Fibroblast of lung (primary cell): ENCODE results near the gene ECHDC3.

Experiments used
- CTCF ChIP-seq, 2 donors: IDR thresholded peaks in 1 of 2; conservative IDR thresholded peaks in 1 of 2; 1 replicate in 1 of 2; 2 replicates in 1 of 2; pipeline ENCODE4 v1.5.1; 2011 to 2012; ENCODE audit warnings: low read length in 2 of 2, control low read depth in 1 of 2, inconsistent platforms in 1 of 2, low read depth in 1 of 2, mild to moderate bottlenecking in 1 of 2
- EZH2 ChIP-seq: IDR thresholded peaks from 2 replicates; pipeline ENCODE4 v1.5.1; 2012; ENCODE audit warnings: low read length, control low read depth, mild to moderate bottlenecking; ENCODE audit errors: missing control alignments

- TF ChIP-seq EZH2 (no peak), CTCF (conservative IDR thresholded peaks at IDR 0.05 in 1 of 2, IDR thresholded peaks at IDR 0.05 in 1 of 2; ENCODE audit: low read depth in 1 of 2, low read length in 2 of 2) (no peak)
These were observed 68.8 kb downstream of the ECHDC3 start for GRCh38 chr10:11810973-11811372.
